Measurements from ENCODE around the gene CIAO3. TPM values are rescaled to one million over a fixed set of nuclear protein-coding genes. Genes with fewer than 3 reads are reported as not detected.

CIAO3 gene
- total RNA-seq, 6 donors from 2014 or later, result 27.8 to 96.4 (median 33.1) TPM

- H3K36me3 ChIP-seq, result no peaks in the 10 kb centered on the region
- no peak for TF ChIP-seq POLR2A (IDR thresholded peaks at IDR 0.05)
- no peak for TF ChIP-seq POLR2AphosphoS5 (IDR thresholded peaks at IDR 0.05)
- no peak for TF ChIP-seq EP300 (IDR thresholded peaks at IDR 0.05)
- no peak for TF ChIP-seq CTCF (IDR thresholded peaks at IDR 0.05)
- H3K9me3 ChIP-seq, result no peaks in the 10 kb centered on the region
- H3K4me3 ChIP-seq, result no peak overlapping the region
- H3K4me1 ChIP-seq, result peaks cover 5 to 23% (median 8%) of the 10 kb centered on the region in 4 donors
- ATAC-seq (ENCODE audit: low FRiP score in 2 of 2) (peak in 1 of 2 donors; percentile 63), DNase-seq (peak in 1 of 2 donors; percentile 91)
- H3K27ac ChIP-seq, result no peak overlapping the region
- 10 to 20% methylated on average over 7 to 37 of the region's 76 CpGs for WGBS, 2 donors
- H3K27me3 ChIP-seq, result peaks cover 2 to 70% (median 35%) of the 10 kb centered on the region in 4 donors
Measured at GRCh38 chr16:700684-701584, 39.9 kb downstream of the CIAO3 start.

GRCh38 chr16:698911-699671, 41.7 kb downstream of the CIAO3 start:
- Histone ChIP-seq H3K27me3 (peaks cover 2 to 70% (median 36%) of the 10 kb centered on the region in 4 donors), H3K4me3 (no peak overlapping the region), H3K27ac (no peak overlapping the region), H3K9me3 (no peaks in the 10 kb centered on the region), H3K4me1 (peaks cover 16 to 29% (median 22%) of the 10 kb centered on the region in 4 donors), H3K36me3 (no peaks in the 10 kb centered on the region)
- ATAC-seq (ENCODE audit: low FRiP score in 2 of 2) (no peak), DNase-seq (peak in 1 of 2 donors; percentile 48)
- TF ChIP-seq CTCF (IDR thresholded peaks at IDR 0.05), result no peak
- 70% methylated on average over 14 to 16 of the region's 19 CpGs for WGBS, 2 donors

- WGBS, 2 donors, result 8 to 13% methylated on average over 4 to 35 of the region's 71 CpGs
- Histone ChIP-seq H3K36me3 (no peaks in the 10 kb centered on the region), H3K27ac (peak overlapping the region in 1 of 4 donors; percentile 56), H3K4me3 (peak overlapping the region; percentile 2 to 47 (median 37)), H3K27me3 (peaks cover 0 to 51% (median 30%) of the 10 kb centered on the region in 4 donors), H3K9me3 (no peaks in the 10 kb centered on the region), H3K4me1 (peaks cover 21 to 35% (median 30%) of the 10 kb centered on the region in 4 donors)
- no peak for TF ChIP-seq EP300 (IDR thresholded peaks at IDR 0.05)
- no peak for TF ChIP-seq CTCF (IDR thresholded peaks at IDR 0.05)
- ATAC-seq (ENCODE audit: low FRiP score in 2 of 2) (peak; percentile 11 to 13), DNase-seq (peak in 1 of 2 donors; percentile 91)
Measured at GRCh38 chr16:695355-696089, 45.3 kb downstream of the CIAO3 start.

GRCh38 chr16:694863-695354, 45.9 kb downstream of the CIAO3 start:
- H3K27me3 ChIP-seq, result peaks cover 0 to 45% (median 26%) of the 10 kb centered on the region in 4 donors

More at GRCh38 chr16:694863-695354, 45.9 kb downstream of the CIAO3 start:
- Histone ChIP-seq H3K4me3 (peak overlapping the region in 3 of 4 donors; percentile 27 to 47 (median 47)), H3K27ac (peak overlapping the region in 1 of 4 donors; percentile 30), H3K4me1 (peaks cover 23 to 37% (median 32%) of the 10 kb centered on the region in 4 donors), H3K36me3 (no peaks in the 10 kb centered on the region), H3K9me3 (no peaks in the 10 kb centered on the region)
- TF ChIP-seq POLR2A (IDR thresholded peaks at IDR 0.05), result no peak
- DNase-seq (no peak), ATAC-seq (ENCODE audit: low FRiP score in 2 of 2) (no peak)
- 0% methylated on average over 18 of the region's 37 CpGs; no CpG with 5 or more reads in 1 of the 2 donors for WGBS, 2 donors

Measured in upper lobe of left lung (tissue), 6 donors.